HCT116 (cell line): ENCODE data around the gene MRPL58.

ENCODE experiments used
- CEBPB ChIP-seq: IDR thresholded peaks from 2 replicates; pipeline ENCODE4 v1.6.1; 2012; ENCODE audit warnings: low read depth
- CTCF ChIP-seq, 3 experiments: fragments of 200-600 bp in 1 of 3; sonication (generic) in 1 of 3; IDR thresholded peaks in 2 of 3; conservative IDR thresholded peaks in 1 of 3; 2 replicates each; pipeline ENCODE4 v1.5.1; 2012 to 2017; ENCODE audit warnings: low read depth in 2 of 3, low read length in 2 of 3, antibody characterized with exemption in 1 of 3, borderline replicate concordance in 1 of 3, control low read depth in 1 of 3, mild to moderate bottlenecking in 1 of 3, mixed read lengths in 1 of 3, mixed run types in 1 of 3, moderate library complexity in 1 of 3; ENCODE audit not compliant: insufficient read depth in 1 of 3
- EGR1 ChIP-seq: IDR thresholded peaks from 2 replicates; pipeline ENCODE4 v1.6.1; 2012; ENCODE audit warnings: low read depth
- EZH2 ChIP-seq: fragments of 200-600 bp; sonication (generic); IDR thresholded peaks from 2 replicates; pipeline ENCODE4 v1.6.1; 2017; ENCODE audit warnings: antibody characterized with exemption, mixed run types
- EZH2phosphoT487 ChIP-seq: fragments of 200-600 bp; IDR thresholded peaks from 2 replicates; pipeline ENCODE4 v1.6.1; 2018; ENCODE audit warnings: antibody characterized with exemption, borderline replicate concordance
- FOSL1 ChIP-seq: IDR thresholded peaks from 2 replicates; pipeline ENCODE4 v1.6.1; 2012; ENCODE audit warnings: low read depth
- MAX ChIP-seq: IDR thresholded peaks from 2 replicates; pipeline ENCODE4 v1.6.1; 2012
- POLR2A ChIP-seq: IDR thresholded peaks from 2 replicates; pipeline ENCODE4 v1.7.0; 2011; ENCODE audit warnings: borderline replicate concordance; ENCODE audit not compliant: insufficient read depth, insufficient read length; ENCODE audit errors: extremely low read depth
- POLR2AphosphoS5 ChIP-seq: IDR thresholded peaks from 2 replicates; pipeline ENCODE4 v1.6.1; 2011; ENCODE audit warnings: mild to moderate bottlenecking, low read depth, low read length, moderate library complexity
- REST ChIP-seq: IDR thresholded peaks from 2 replicates; pipeline ENCODE4 v1.6.1; 2012; ENCODE audit warnings: low read depth
- SIN3A ChIP-seq: IDR thresholded peaks from 2 replicates; pipeline ENCODE4 v1.6.1; 2012; ENCODE audit warnings: low read depth
- YY1 ChIP-seq: IDR thresholded peaks from 2 replicates; pipeline ENCODE4 v1.6.1; 2011; ENCODE audit warnings: low read length, low read depth, moderate library complexity, mild to moderate bottlenecking; ENCODE audit not compliant: insufficient replicate concordance; ENCODE audit errors: extremely low read depth
- ZFX ChIP-seq: fragments of 450-650 bp; IDR thresholded peaks from 2 replicates; pipeline ENCODE4 v1.6.1; 2017

- TF ChIP-seq POLR2AphosphoS5 (peak; percentile 98), POLR2A (peak; percentile 90), EZH2phosphoT487 (no peak), SIN3A (no peak), CTCF (IDR thresholded peaks at IDR 0.05 in 2 of 3, conservative IDR thresholded peaks at IDR 0.05 in 1 of 3; ENCODE audit: borderline replicate concordance in 1 of 3, insufficient read depth in 1 of 3, low read depth in 2 of 3, low read length in 2 of 3) (no peak), ZFX (no peak; the same call in 1 of the 2 replicates), FOSL1 (no peak), MAX (peak; percentile 22; the same call in 1 of the 2 replicates), REST (no peak), CEBPB (no peak), YY1 (peak; percentile 57), EGR1 (no peak), EZH2 (no peak)
Measured at GRCh38 chr17:74987418-74987908, 25.0 kb upstream of the MRPL58 start, which contains the start of gene CDR2L.
